Testis (tissue), 2 donors: ENCODE data around the gene DCP1B.

Experiments
- POLR2A ChIP-seq: fragments of 450-650 bp; IDR thresholded peaks from one replicate; pipeline ENCODE4 v1.6.1; 2017; ENCODE audit warnings: antibody characterized with exemption, mild to moderate bottlenecking, moderate library complexity
- TF ChIP-seq, protein P1 (sequence below), 3 experiments: fragments of 450-650 bp in 2 of 3; fragments of 200-600 bp in 1 of 3; sonication (generic) in 1 of 3; IDR thresholded peaks; one replicate each; pipeline ENCODE4 v1.5.1; 2016 to 2019; ENCODE audit warnings: antibody characterized with exemption in 3 of 3, mild to moderate bottlenecking in 2 of 3, moderate library complexity in 1 of 3

DNA sequence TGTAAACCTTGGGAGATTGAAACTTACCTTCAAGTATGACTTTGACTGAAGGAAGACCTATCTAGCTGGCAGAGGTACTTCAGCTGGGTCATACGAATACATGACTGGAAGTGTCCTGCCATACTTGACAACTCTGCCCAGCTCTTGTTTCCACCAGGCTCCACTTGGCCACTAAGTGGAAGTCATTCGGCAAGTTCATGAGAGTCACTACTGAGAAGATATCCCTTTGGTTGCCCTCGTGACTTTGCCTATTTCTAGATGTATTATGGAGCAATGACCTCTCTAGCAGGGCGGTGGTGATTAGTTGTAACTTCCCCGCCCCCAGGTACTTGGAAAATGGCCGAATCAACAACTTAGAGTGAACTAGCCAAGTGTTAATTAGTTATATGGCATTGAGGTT lies 39.9 kb upstream of the DCP1B start:
- TF ChIP-seq, protein P1, sequence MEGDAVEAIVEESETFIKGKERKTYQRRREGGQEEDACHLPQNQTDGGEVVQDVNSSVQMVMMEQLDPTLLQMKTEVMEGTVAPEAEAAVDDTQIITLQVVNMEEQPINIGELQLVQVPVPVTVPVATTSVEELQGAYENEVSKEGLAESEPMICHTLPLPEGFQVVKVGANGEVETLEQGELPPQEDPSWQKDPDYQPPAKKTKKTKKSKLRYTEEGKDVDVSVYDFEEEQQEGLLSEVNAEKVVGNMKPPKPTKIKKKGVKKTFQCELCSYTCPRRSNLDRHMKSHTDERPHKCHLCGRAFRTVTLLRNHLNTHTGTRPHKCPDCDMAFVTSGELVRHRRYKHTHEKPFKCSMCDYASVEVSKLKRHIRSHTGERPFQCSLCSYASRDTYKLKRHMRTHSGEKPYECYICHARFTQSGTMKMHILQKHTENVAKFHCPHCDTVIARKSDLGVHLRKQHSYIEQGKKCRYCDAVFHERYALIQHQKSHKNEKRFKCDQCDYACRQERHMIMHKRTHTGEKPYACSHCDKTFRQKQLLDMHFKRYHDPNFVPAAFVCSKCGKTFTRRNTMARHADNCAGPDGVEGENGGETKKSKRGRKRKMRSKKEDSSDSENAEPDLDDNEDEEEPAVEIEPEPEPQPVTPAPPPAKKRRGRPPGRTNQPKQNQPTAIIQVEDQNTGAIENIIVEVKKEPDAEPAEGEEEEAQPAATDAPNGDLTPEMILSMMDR (IDR thresholded peaks at IDR 0.05), result no peak
- no peak for TF ChIP-seq POLR2A
